HEK293T (cell line): ENCODE results near the gene AASDHPPT.

Experiments used
- CTCF ChIA-PET: fragments of 350-600 bp; formaldehyde crosslinking; extraction: SDS; loops from one replicate; lab custom pipeline; 2021; ENCODE audit warnings: antibody characterized with exemption, inconsistent platforms; lab: Yijun Ruan, JAX
- POLR2A ChIA-PET: fragments of 350-600 bp; formaldehyde crosslinking; extraction: SDS; loops from one replicate; lab custom pipeline; 2020; ENCODE audit warnings: antibody characterized with exemption, inconsistent platforms; lab: Yijun Ruan, JAX
- DNase-seq: peaks from one replicate; pipeline ENCODE4 v3.0.0; 2012; ENCODE audit warnings: mixed read lengths; ENCODE audit errors: extremely low spot score
- ARNT ChIP-seq: fragments of 450-650 bp; IDR thresholded peaks from 2 replicates; pipeline ENCODE4 v1.6.1; 2017; ENCODE audit warnings: mild to moderate bottlenecking
- BHLHE40 ChIP-seq: fragments of 450-650 bp; IDR thresholded peaks from 2 replicates; pipeline ENCODE4 v1.6.1; 2016; ENCODE audit warnings: mild to moderate bottlenecking, moderate library complexity, borderline replicate concordance
- CTBP1 ChIP-seq: fragments of 450-650 bp; IDR thresholded peaks from 2 replicates; pipeline ENCODE4 v1.6.1; 2016; ENCODE audit warnings: borderline replicate concordance
- ELF4 ChIP-seq: fragments of 450-650 bp; IDR thresholded peaks from 2 replicates; pipeline ENCODE4 v1.6.1; 2017; ENCODE audit warnings: antibody characterized with exemption
- FOXA1 ChIP-seq: fragments of 450-650 bp; IDR thresholded peaks from 2 replicates; pipeline ENCODE4 v1.6.1; 2016; ENCODE audit warnings: mild to moderate bottlenecking
- FOXK2 ChIP-seq: fragments of 450-650 bp; IDR thresholded peaks from 2 replicates; pipeline ENCODE4 v1.6.1; 2016; ENCODE audit warnings: mild to moderate bottlenecking
- FOXM1 ChIP-seq: fragments of 450-650 bp; IDR thresholded peaks from 2 replicates; pipeline ENCODE4 v1.6.1; 2017; ENCODE audit warnings: mild to moderate bottlenecking, borderline replicate concordance
- HDGF ChIP-seq: fragments of 450-650 bp; IDR thresholded peaks from 2 replicates; pipeline ENCODE4 v1.6.1; 2017; ENCODE audit warnings: antibody characterized with exemption, borderline replicate concordance
- L3MBTL2 ChIP-seq: fragments of 450-650 bp; conservative IDR thresholded peaks from 2 replicates; pipeline ENCODE4 v1.6.1; 2016; ENCODE audit warnings: mild to moderate bottlenecking
- LEF1 ChIP-seq: fragments of 450-650 bp; IDR thresholded peaks from 2 replicates; pipeline ENCODE4 v1.6.1; 2017; ENCODE audit warnings: mild to moderate bottlenecking, borderline replicate concordance
- NFRKB ChIP-seq: fragments of 450-650 bp; IDR thresholded peaks from 2 replicates; pipeline ENCODE4 v1.6.1; 2016; ENCODE audit warnings: mild to moderate bottlenecking, moderate library complexity
- PKNOX1 ChIP-seq: fragments of 450-650 bp; IDR thresholded peaks from 2 replicates; pipeline ENCODE4 v1.6.1; 2016
- SP1 ChIP-seq: fragments of 450-650 bp; IDR thresholded peaks from 2 replicates; pipeline ENCODE4 v1.6.1; 2017
- SUZ12 ChIP-seq: fragments of 450-650 bp; IDR thresholded peaks from 2 replicates; pipeline ENCODE4 v1.6.1; 2016; ENCODE audit warnings: mild to moderate bottlenecking
- TARDBP ChIP-seq: fragments of 450-650 bp; IDR thresholded peaks from 2 replicates; pipeline ENCODE4 v1.6.1; 2016
- ZNF384 ChIP-seq: fragments of 450-650 bp; IDR thresholded peaks from 2 replicates; pipeline ENCODE4 v1.6.1; 2016

The AASDHPPT gene

GRCh38 chr11:106101819-106102218 is 24.4 kb downstream of the AASDHPPT start:
- ChIA-PET POLR2A (no interaction called here), CTCF (no interaction called here)
- TF ChIP-seq L3MBTL2 = no peak
- TF ChIP-seq FOXK2 = no peak
- TF ChIP-seq NFRKB = no peak
- TF ChIP-seq LEF1 = no peak
- no peak for TF ChIP-seq ARNT
- TF ChIP-seq ZNF384 = no peak
- no peak for TF ChIP-seq PKNOX1
- TF ChIP-seq TARDBP = no peak
- TF ChIP-seq CTBP1 = no peak
- no peak for TF ChIP-seq SUZ12
- no peak for TF ChIP-seq ELF4
- DNase-seq = no peak

GRCh38 chr11:106105986-106106385 is 28.5 kb downstream of the AASDHPPT start:
- POLR2A ChIA-PET = no interaction called here
- no peak for TF ChIP-seq SUZ12
- no peak for TF ChIP-seq BHLHE40
- no peak for TF ChIP-seq FOXM1
- no peak for TF ChIP-seq ARNT
- no peak for TF ChIP-seq ELF4
- TF ChIP-seq NFRKB = no peak
- DNase-seq = no peak
- CTCF ChIA-PET = no interaction called here

- CTCF ChIA-PET = no interaction called here
- TF ChIP-seq SUZ12 (no peak), NFRKB (no peak), FOXA1 (no peak), L3MBTL2 (no peak), ZNF384 (no peak), ARNT (no peak)
- POLR2A ChIA-PET = no interaction called here
- DNase-seq = no peak
Measured at GRCh38 chr11:106121570-106122320, 44.3 kb downstream of the AASDHPPT start.

- no peak for DNase-seq
- no peak for TF ChIP-seq ELF4
- TF ChIP-seq LEF1 = no peak
- no peak for TF ChIP-seq SUZ12
- TF ChIP-seq TARDBP = no peak
- no peak for TF ChIP-seq BHLHE40
- no peak for TF ChIP-seq FOXA1
- no peak for TF ChIP-seq ARNT
- no peak for TF ChIP-seq L3MBTL2
- no peak for TF ChIP-seq SP1
- TF ChIP-seq PKNOX1 = no peak
- TF ChIP-seq NFRKB = no peak
- TF ChIP-seq FOXM1 = no peak
- TF ChIP-seq FOXK2 = no peak
- TF ChIP-seq HDGF = no peak
- TF ChIP-seq CTBP1 = no peak
- no peak for TF ChIP-seq ZNF384
- ChIA-PET CTCF (no interaction called here), POLR2A (no interaction called here)
Measured at GRCh38 chr11:106127604-106128003, 50.1 kb downstream of the AASDHPPT start.

- POLR2A ChIA-PET = no interaction called here
- no peak for DNase-seq
- CTCF ChIA-PET = no interaction called here
- TF ChIP-seq NFRKB = no peak
- no peak for TF ChIP-seq BHLHE40
- no peak for TF ChIP-seq FOXA1
- no peak for TF ChIP-seq SP1
- TF ChIP-seq HDGF = no peak
- TF ChIP-seq L3MBTL2 = no peak
- TF ChIP-seq TARDBP = no peak
- TF ChIP-seq ELF4 = no peak
- no peak for TF ChIP-seq FOXK2
- no peak for TF ChIP-seq PKNOX1
- no peak for TF ChIP-seq CTBP1
- TF ChIP-seq SUZ12 = no peak
- no peak for TF ChIP-seq FOXM1
- no peak for TF ChIP-seq ZNF384
- no peak for TF ChIP-seq ARNT
- TF ChIP-seq LEF1 = no peak
Measured at GRCh38 chr11:106128740-106129139, 51.3 kb downstream of the AASDHPPT start.

GRCh38 chr11:106131998-106132397 is 54.5 kb downstream of the AASDHPPT start:
- TF ChIP-seq CTBP1 = no peak
- TF ChIP-seq FOXM1 = no peak
- TF ChIP-seq TARDBP = no peak
- TF ChIP-seq PKNOX1 = no peak
- no peak for TF ChIP-seq L3MBTL2
- TF ChIP-seq NFRKB = no peak
- ChIA-PET POLR2A (no interaction called here), CTCF (no interaction called here)
- no peak for DNase-seq
